ENCODE measurements around the gene CXCL3. TPM values are rescaled to one million over a fixed set of nuclear protein-coding genes. Genes with fewer than 3 reads are reported as not detected.

The CXCL3 gene
- 1 to 10 TPM in 2 of 4 donors, not detected in 2; 2.2 to 7.8 TPM for total RNA-seq

DNA sequence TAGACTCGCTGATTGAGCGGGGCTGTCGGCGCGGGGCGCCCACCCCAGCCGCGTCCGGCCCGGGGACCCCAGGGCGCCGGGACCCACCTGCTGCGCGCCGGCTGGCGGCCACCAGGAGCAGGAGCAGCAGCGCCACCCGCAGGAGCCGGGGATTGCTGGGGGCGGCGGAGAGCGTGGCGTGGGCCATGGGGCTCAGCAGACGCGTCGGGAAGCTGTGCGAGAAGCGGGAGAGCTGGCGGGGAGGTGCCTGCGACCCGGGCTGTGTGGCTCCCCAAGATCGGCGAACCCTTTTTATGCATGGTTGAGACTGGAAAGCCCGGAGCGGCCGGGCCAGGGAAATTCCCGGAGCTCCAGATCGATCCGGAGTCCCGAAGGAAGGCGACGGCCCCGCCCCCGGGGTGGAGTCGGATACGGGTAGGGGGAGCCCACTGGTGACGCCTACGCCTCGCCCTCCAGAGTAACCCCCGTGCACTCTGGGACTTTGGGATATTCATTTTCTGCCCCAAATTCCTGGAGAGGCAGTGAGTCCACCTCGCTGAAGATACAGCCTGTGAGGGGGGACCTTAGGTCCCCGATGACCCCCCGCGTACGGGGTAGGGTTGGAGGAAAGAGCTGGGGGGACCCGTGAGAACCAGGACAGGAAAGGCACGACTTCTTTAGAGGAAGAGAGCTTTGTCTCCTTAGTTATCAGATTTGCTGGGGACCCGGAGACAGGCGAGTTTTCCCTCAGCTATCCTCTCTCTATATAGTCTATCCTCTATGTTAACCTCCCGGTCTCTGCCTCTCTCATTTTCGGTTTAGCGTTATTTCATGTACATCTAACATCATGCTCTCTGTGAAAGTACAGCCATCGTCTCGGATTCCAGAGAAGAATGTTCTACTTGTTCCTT, at the start of gene CXCL3:
TSS of gene CXCL3 (minus strand) at position 265 of the 890 bp plus-strand sequence. CDS start at position 187, 78 bp downstream.
- no peak for TF ChIP-seq CTCF (IDR thresholded peaks at IDR 0.05; ENCODE audit: low read depth)

DNA sequence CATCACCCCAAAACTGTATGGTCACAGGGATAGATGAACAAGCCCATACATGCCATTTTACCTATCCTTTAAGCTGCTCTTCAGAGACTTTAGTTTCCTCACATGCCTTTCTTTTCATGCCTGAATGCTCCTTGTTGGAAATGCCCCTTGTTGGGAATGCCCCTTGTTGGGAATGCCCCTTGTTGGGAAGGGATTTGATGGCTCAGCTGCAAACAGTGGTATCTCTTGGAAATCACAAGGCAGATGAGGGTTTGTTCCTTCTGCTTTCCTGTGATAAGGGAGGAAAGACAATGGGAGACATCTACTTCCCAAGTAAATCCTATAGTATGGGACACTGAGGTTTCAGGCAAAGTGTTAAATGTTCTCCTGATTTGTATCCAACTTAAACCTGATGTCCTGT, 49.0 kb upstream of the CXCL3 start:
- no peak for TF ChIP-seq CTCF (IDR thresholded peaks at IDR 0.05; ENCODE audit: low read depth)

DNA sequence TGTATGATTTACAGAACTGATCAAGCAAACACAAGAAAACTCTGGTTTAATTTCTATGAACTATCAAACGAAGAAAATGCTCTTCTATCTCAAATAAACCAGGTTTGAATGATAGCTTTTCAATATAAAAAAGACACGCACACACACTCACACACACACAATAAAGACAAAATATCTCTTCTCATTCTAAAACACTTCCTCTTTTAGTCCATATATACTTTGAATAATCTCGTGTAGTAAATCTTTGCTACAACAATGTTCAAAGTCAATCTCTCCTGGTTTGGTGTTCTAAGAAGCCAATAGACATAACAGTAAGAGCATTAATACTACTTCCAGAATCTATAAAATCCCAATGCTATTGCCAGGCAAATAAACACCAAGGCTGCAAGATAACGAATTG, 47.2 kb upstream of the CXCL3 start:
- TF ChIP-seq CTCF (IDR thresholded peaks at IDR 0.05; ENCODE audit: low read depth) = no peak

- no peak for TF ChIP-seq CTCF (IDR thresholded peaks at IDR 0.05; ENCODE audit: low read depth)
Measured at GRCh38 chr4:74084984-74085383, 46.5 kb upstream of the CXCL3 start.

- no peak for TF ChIP-seq CTCF (IDR thresholded peaks at IDR 0.05; ENCODE audit: low read depth)
Measured at GRCh38 chr4:74083546-74083945, 45.1 kb upstream of the CXCL3 start.

DNA sequence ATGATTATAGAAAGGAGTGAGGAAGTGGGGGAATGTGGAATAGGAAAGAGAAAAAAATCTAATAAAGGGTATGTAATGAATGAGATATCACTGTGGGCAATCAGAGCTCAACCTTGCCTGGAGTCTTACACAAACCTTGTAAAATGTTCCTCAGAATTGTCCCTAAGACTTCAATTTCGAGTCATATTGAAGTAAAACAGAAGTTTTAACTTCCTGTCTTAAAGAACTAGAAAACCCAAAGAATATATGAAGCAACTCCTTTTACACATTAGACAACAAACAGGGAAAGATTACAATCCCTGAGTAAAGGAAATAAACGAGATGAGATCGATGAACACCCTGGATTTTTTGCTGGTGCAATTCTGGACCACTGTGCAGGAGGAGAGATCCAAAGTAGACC, 42.5 kb upstream of the CXCL3 start:
- no peak for TF ChIP-seq CTCF (IDR thresholded peaks at IDR 0.05; ENCODE audit: low read depth)

- no peak for TF ChIP-seq CTCF (IDR thresholded peaks at IDR 0.05; ENCODE audit: low read depth)
Measured at GRCh38 chr4:74073358-74073757, 34.9 kb upstream of the CXCL3 start.

Data from subcutaneous adipose tissue (tissue), 4 donors.